Measurements from ENCODE around the gene MAP3K13.

DNA sequence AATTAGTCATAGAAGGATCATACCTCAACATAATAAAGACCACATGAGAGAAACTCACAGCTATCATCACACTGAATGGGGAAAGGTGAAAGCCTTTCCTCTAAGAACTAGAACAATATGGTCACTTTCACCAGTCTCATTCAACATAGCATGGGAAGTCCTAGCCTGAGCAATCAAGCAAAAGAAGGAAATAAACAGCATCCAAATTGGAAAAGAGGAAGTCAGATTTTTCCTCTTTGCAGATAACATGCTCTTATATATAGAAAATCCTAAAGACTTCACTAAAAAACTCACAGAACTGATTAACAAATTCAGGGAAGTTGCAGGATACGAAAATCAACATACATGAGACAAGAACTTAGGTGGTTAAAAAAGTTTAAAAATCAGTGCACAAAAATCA is 24.7 kb downstream of the MAP3K13 start:
- no peak for TF ChIP-seq POLR2A (IDR thresholded peaks at IDR 0.05)
- TF ChIP-seq, protein P1, sequence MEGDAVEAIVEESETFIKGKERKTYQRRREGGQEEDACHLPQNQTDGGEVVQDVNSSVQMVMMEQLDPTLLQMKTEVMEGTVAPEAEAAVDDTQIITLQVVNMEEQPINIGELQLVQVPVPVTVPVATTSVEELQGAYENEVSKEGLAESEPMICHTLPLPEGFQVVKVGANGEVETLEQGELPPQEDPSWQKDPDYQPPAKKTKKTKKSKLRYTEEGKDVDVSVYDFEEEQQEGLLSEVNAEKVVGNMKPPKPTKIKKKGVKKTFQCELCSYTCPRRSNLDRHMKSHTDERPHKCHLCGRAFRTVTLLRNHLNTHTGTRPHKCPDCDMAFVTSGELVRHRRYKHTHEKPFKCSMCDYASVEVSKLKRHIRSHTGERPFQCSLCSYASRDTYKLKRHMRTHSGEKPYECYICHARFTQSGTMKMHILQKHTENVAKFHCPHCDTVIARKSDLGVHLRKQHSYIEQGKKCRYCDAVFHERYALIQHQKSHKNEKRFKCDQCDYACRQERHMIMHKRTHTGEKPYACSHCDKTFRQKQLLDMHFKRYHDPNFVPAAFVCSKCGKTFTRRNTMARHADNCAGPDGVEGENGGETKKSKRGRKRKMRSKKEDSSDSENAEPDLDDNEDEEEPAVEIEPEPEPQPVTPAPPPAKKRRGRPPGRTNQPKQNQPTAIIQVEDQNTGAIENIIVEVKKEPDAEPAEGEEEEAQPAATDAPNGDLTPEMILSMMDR (IDR thresholded peaks at IDR 0.05): no peak

All from testis (tissue), 2 donors.